MM.1S (cell line): ENCODE measurements around the gene KMT5C.

ENCODE experiments used
- DNase-seq: peaks from one replicate; pipeline ENCODE4 v3.0.0-alpha.2; 2015
- H2AFZ ChIP-seq: fragments of 300-600 bp; sonication (generic); 2 replicates; pipeline ENCODE4 v1.6.0; 2016; ENCODE audit warnings: antibody characterized with exemption, low read length
- H3F3A ChIP-seq: fragments of 300-600 bp; sonication (generic); 2 replicates; pipeline ENCODE4 v1.6.1; 2016; ENCODE audit warnings: mild to moderate bottlenecking, antibody characterized with exemption, low read length, moderate library complexity, mixed read lengths; ENCODE audit not compliant: insufficient read depth
- H3K27ac ChIP-seq: fragments of 300-600 bp; sonication (generic); 2 replicates; pipeline ENCODE4 v1.5.1; 2016; ENCODE audit warnings: mild to moderate bottlenecking, low read length
- H3K27me3 ChIP-seq: fragments of 300-600 bp; sonication (generic); replicated peaks from 2 replicates; pipeline ENCODE4 v1.6.0; 2016; ENCODE audit warnings: low read length; ENCODE audit not compliant: insufficient read depth
- H3K36me3 ChIP-seq: fragments of 300-600 bp; sonication (generic); replicated peaks from 2 replicates; pipeline ENCODE4 v1.6.1; 2016; ENCODE audit warnings: mild to moderate bottlenecking, low read length, mixed read lengths; ENCODE audit not compliant: insufficient read depth
- H3K4me1 ChIP-seq: fragments of 300-600 bp; sonication (generic); 2 replicates; pipeline ENCODE4 v1.6.1; 2016; ENCODE audit warnings: low read length, mixed read lengths
- H3K4me2 ChIP-seq: fragments of 300-600 bp; sonication (generic); 2 replicates; pipeline ENCODE4 v1.6.0; 2016; ENCODE audit warnings: low read depth, low read length
- H3K4me3 ChIP-seq: fragments of 300-600 bp; sonication (generic); 2 replicates; pipeline ENCODE4 v1.5.1; 2016; ENCODE audit warnings: low read length, mixed read lengths
- H3K79me2 ChIP-seq: fragments of 300-600 bp; sonication (generic); 2 replicates; pipeline ENCODE4 v1.6.1; 2016; ENCODE audit warnings: mixed run types, low read length, mixed read lengths
- H3K9ac ChIP-seq: fragments of 300-600 bp; sonication (generic); 2 replicates; pipeline ENCODE4 v1.6.1; 2016; ENCODE audit warnings: low read length, mixed read lengths
- H3K9me2 ChIP-seq: fragments of 300-600 bp; sonication (generic); replicated peaks from 2 replicates; pipeline ENCODE4 v1.6.1; 2016; ENCODE audit warnings: mild to moderate bottlenecking, low read length, mixed read lengths; ENCODE audit not compliant: insufficient read depth
- H3K9me3 ChIP-seq: fragments of 300-600 bp; sonication (generic); replicated peaks from 2 replicates; pipeline ENCODE4 v1.6.1; 2016; ENCODE audit warnings: mild to moderate bottlenecking, low read length, mixed read lengths; ENCODE audit not compliant: insufficient read depth
- H4K20me1 ChIP-seq: fragments of 300-600 bp; sonication (generic); 2 replicates; pipeline ENCODE4 v1.6.1; 2016; ENCODE audit warnings: mild to moderate bottlenecking, low read length, moderate library complexity, mixed read lengths; ENCODE audit not compliant: insufficient read depth
- CTCF ChIP-seq: fragments of 300-600 bp; sonication (generic); IDR thresholded peaks from 2 replicates; pipeline ENCODE4 v1.5.1; 2016; ENCODE audit warnings: antibody characterized with exemption, low read length, mixed read lengths
- EZH2 ChIP-seq: fragments of 300-600 bp; sonication (generic); optimal IDR thresholded peaks from 2 replicates; pipeline ENCODE3; 2017; ENCODE audit warnings: low read depth, mild to moderate bottlenecking, antibody characterized with exemption, low read length, mixed read lengths
- EZH2phosphoT487 ChIP-seq: fragments of 300-600 bp; sonication (generic); IDR thresholded peaks from 2 replicates; pipeline ENCODE4 v1.6.1; 2018; ENCODE audit warnings: antibody characterized with exemption, low read length

The KMT5C gene

GRCh38 chr19:55311397-55311796 lies 28.3 kb upstream of the KMT5C start:
- Histone ChIP-seq H3K4me2 (no peak overlapping the region), H3K36me3 (no peaks in the 10 kb centered on the region), H3F3A (peaks cover 12% of the 10 kb centered on the region), H3K9ac (no peak overlapping the region), H4K20me1 (no peaks in the 10 kb centered on the region), H3K9me2 (no peaks in the 10 kb centered on the region), H3K9me3 (no peaks in the 10 kb centered on the region), H3K79me2 (peaks cover 5% of the 10 kb centered on the region; the same call in 1 of the 2 replicates), H3K27ac (no peak overlapping the region), H3K27me3 (no peaks in the 10 kb centered on the region), H3K4me3 (no peak overlapping the region), H2AFZ (no peak overlapping the region), H3K4me1 (peaks cover 14% of the 10 kb centered on the region)
- TF ChIP-seq CTCF: no peak
- no peak for TF ChIP-seq EZH2
- no peak for TF ChIP-seq EZH2phosphoT487
- no peak for DNase-seq

GRCh38 chr19:55311797-55312196 lies 27.9 kb upstream of the KMT5C start:
- no peak overlapping the region for H3K9ac ChIP-seq
- DNase-seq: no peak
- no peak overlapping the region for H2AFZ ChIP-seq
- H3F3A ChIP-seq: peaks cover 8% of the 10 kb centered on the region
- H3K4me2 ChIP-seq: no peak overlapping the region
- no peaks in the 10 kb centered on the region for H3K9me3 ChIP-seq
- no peaks in the 10 kb centered on the region for H3K36me3 ChIP-seq
- peaks cover 5% of the 10 kb centered on the region; the same call in 1 of the 2 replicates for H3K79me2 ChIP-seq
- H3K27me3 ChIP-seq: no peaks in the 10 kb centered on the region
- H3K27ac ChIP-seq: no peak overlapping the region
- no peaks in the 10 kb centered on the region for H3K9me2 ChIP-seq
- no peak overlapping the region for H3K4me3 ChIP-seq
- H3K4me1 ChIP-seq: peaks cover 11% of the 10 kb centered on the region
- H4K20me1 ChIP-seq: no peaks in the 10 kb centered on the region
- TF ChIP-seq EZH2phosphoT487: no peak

- Histone ChIP-seq H3K27me3 (no peaks in the 10 kb centered on the region), H3K4me2 (no peak overlapping the region), H3K36me3 (no peaks in the 10 kb centered on the region), H3K27ac (no peak overlapping the region), H3K4me3 (no peak overlapping the region), H3K9ac (no peak overlapping the region), H3K4me1 (peaks cover 5% of the 10 kb centered on the region; the same call in 1 of the 2 replicates), H4K20me1 (no peaks in the 10 kb centered on the region), H3K9me3 (no peaks in the 10 kb centered on the region), H3F3A (peaks cover 4% of the 10 kb centered on the region), H3K9me2 (no peaks in the 10 kb centered on the region), H2AFZ (no peak overlapping the region), H3K79me2 (peaks cover 5% of the 10 kb centered on the region; the same call in 1 of the 2 replicates)
- TF ChIP-seq EZH2 (no peak), EZH2phosphoT487 (no peak), CTCF (no peak)
- DNase-seq: no peak
These were observed 26.8 kb upstream of the KMT5C start for GRCh38 chr19:55312621-55313512.

GRCh38 chr19:55314396-55314795 lies 25.3 kb upstream of the KMT5C start:
- H3F3A ChIP-seq: no peaks in the 10 kb centered on the region
- H2AFZ ChIP-seq: no peak overlapping the region
- no peaks in the 10 kb centered on the region for H3K27me3 ChIP-seq
- H3K4me1 ChIP-seq: no peaks in the 10 kb centered on the region
- no peaks in the 10 kb centered on the region for H3K9me3 ChIP-seq
- H3K4me3 ChIP-seq: no peak overlapping the region
- H3K27ac ChIP-seq: no peak overlapping the region
- H4K20me1 ChIP-seq: no peaks in the 10 kb centered on the region
- H3K36me3 ChIP-seq: no peaks in the 10 kb centered on the region
- H3K9ac ChIP-seq: no peak overlapping the region
- no peaks in the 10 kb centered on the region for H3K9me2 ChIP-seq
- no peaks in the 10 kb centered on the region for H3K79me2 ChIP-seq
- TF ChIP-seq CTCF (no peak), EZH2phosphoT487 (no peak), EZH2 (no peak)
- no peak overlapping the region for H3K4me2 ChIP-seq
- DNase-seq: no peak
